ENCODE measurements around the gene SLC24A1. TPM values are rescaled to one million over a fixed set of nuclear protein-coding genes. Genes with fewer than 3 reads are reported as not detected.

Gene SLC24A1
- total and polyA plus RNA-seq, 2 of the 4 experiments (the other 2 are of a cell fraction) = 3.6 to 4.9 TPM

- Histone ChIP-seq H3K4me1 (ENCODE audit: control insufficient read depth, insufficient read depth, low read length) (peaks cover 6% of the 10 kb centered on the region), H2AK9ac (replicated peaks; ENCODE audit: low read depth, low read length, poor library complexity) (no peak overlapping the region), H2BK20ac (ENCODE audit: low read depth, low read length) (no peak overlapping the region), H2BK15ac (ENCODE audit: low read depth, low read length) (no peak overlapping the region), H4K91ac (ENCODE audit: insufficient read depth, low read depth, low read length) (no peak overlapping the region), H3K56ac (ENCODE audit: extremely low read depth, insufficient read depth, low read length) (no peak overlapping the region), H2AK5ac (ENCODE audit: low read depth, low read length) (no peak overlapping the region), H4K20me1 (ENCODE audit: insufficient read depth, low read length) (0 out of 2 replicates have a peak, but pooled peaks cover 3% of the 10 kb centered on the region), H3K18ac (ENCODE audit: low read depth, low read length) (no peak overlapping the region), H2BK5ac (ENCODE audit: low read depth, low read length, poor library complexity, severe bottlenecking) (no peak overlapping the region), H2BK120ac (ENCODE audit: low read depth, low read length) (no peak overlapping the region), H3K36me3 (ENCODE audit: control insufficient read depth, insufficient read depth, low read length) (peaks cover 31% of the 10 kb centered on the region), H3K79me1 (ENCODE audit: low read depth in 1 of 2, low read length in 2 of 2) (peaks cover 8 to 17% of the 10 kb centered on the region in 2 experiments; a peak in 3 of 4 replicates), H3K23ac (ENCODE audit: low read depth, low read length) (no peak overlapping the region), H3K27me3 (ENCODE audit: control insufficient read depth, insufficient read depth, low read length) (no peaks in the 10 kb centered on the region), H3K27ac (ENCODE audit: insufficient read depth, low read length) (no peak overlapping the region), H3K9me3 (ENCODE audit: control insufficient read depth, insufficient read depth, low read length) (no peaks in the 10 kb centered on the region), H2AFZ (replicated peaks; ENCODE audit: low read length, poor library complexity) (no peak overlapping the region), H3K9me1 (ENCODE audit: insufficient read depth, low read length) (peaks cover 17% of the 10 kb centered on the region), H3K9ac (ENCODE audit: low read depth, low read length) (no peak overlapping the region), H3K14ac (replicated peaks; ENCODE audit: low read depth, low read length) (no peak overlapping the region), H4K5ac (ENCODE audit: low read depth, low read length) (no peak overlapping the region), H3K4me3 (ENCODE audit: insufficient read depth, low read depth, low read length) (no peak overlapping the region), H3K4ac (ENCODE audit: low read depth, low read length) (no peak overlapping the region), H4K8ac (ENCODE audit: low read depth in 2 of 2, low read length in 2 of 2) (no peak overlapping the region), H3K4me2 (ENCODE audit: low read depth, low read length) (no peak overlapping the region)
- no peak for TF ChIP-seq CHD1 (IDR thresholded peaks at IDR 0.05; ENCODE audit: low read depth, low read length)
- no peak for TF ChIP-seq MAZ (IDR thresholded peaks at IDR 0.05; ENCODE audit: borderline replicate concordance, low read depth, low read length)
- no peak for TF ChIP-seq ELK1 (IDR thresholded peaks at IDR 0.05; ENCODE audit: borderline replicate concordance, low read depth, low read length)
- TF ChIP-seq NFE2L2 (IDR thresholded peaks at IDR 0.05; ENCODE audit: low read depth, low read length) = no peak
- no peak for TF ChIP-seq POLR2A (IDR thresholded peaks at IDR 0.05; ENCODE audit: low read depth, low read length)
- TF ChIP-seq MXI1 (IDR thresholded peaks at IDR 0.05; ENCODE audit: borderline replicate concordance, low read depth, low read length) = no peak
- TF ChIP-seq, protein P1, sequence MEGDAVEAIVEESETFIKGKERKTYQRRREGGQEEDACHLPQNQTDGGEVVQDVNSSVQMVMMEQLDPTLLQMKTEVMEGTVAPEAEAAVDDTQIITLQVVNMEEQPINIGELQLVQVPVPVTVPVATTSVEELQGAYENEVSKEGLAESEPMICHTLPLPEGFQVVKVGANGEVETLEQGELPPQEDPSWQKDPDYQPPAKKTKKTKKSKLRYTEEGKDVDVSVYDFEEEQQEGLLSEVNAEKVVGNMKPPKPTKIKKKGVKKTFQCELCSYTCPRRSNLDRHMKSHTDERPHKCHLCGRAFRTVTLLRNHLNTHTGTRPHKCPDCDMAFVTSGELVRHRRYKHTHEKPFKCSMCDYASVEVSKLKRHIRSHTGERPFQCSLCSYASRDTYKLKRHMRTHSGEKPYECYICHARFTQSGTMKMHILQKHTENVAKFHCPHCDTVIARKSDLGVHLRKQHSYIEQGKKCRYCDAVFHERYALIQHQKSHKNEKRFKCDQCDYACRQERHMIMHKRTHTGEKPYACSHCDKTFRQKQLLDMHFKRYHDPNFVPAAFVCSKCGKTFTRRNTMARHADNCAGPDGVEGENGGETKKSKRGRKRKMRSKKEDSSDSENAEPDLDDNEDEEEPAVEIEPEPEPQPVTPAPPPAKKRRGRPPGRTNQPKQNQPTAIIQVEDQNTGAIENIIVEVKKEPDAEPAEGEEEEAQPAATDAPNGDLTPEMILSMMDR (conservative IDR thresholded peaks at IDR 0.05; ENCODE audit: low read depth, low read length) = no peak
- TF ChIP-seq, protein P2, sequence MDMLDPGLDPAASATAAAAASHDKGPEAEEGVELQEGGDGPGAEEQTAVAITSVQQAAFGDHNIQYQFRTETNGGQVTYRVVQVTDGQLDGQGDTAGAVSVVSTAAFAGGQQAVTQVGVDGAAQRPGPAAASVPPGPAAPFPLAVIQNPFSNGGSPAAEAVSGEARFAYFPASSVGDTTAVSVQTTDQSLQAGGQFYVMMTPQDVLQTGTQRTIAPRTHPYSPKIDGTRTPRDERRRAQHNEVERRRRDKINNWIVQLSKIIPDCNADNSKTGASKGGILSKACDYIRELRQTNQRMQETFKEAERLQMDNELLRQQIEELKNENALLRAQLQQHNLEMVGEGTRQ (IDR thresholded peaks at IDR 0.05; ENCODE audit: low read depth, low read length) = no peak
- TF ChIP-seq MAFK (IDR thresholded peaks at IDR 0.05; ENCODE audit: low read depth, low read length) = no peak
- TF ChIP-seq FOS (IDR thresholded peaks at IDR 0.05; ENCODE audit: low read depth, low read length) = no peak
- POLR2A ChIA-PET (ENCODE audit: unreplicated experiment) = no interaction called here
- intact Hi-C loops (cut with micrococcal nuclease) = loop anchor here (5.0 kb wide), 1 partner anchor 169 kb away; no protein-coding TSS in a partner anchor
- dilution Hi-C loops (cut with HindIII; ENCODE audit: low sequenced_read_pairs, unreplicated experiment) = no loop called here
- WGBS, 2 experiments (ENCODE audit: extremely low coverage in 2 of 2, insufficient read length in 1 of 2) = no CpG with 5 or more reads among the region's 1 CpG
- CTCF ChIA-PET = interaction anchor here (0.5 kb wide), 1 partner anchor 328 kb away, joined by 3 read pairs; no protein-coding TSS in a partner anchor
- no TSS peak for BruUV-seq (replicated peaks)
- DNase-seq (peak; percentile 57), ATAC-seq (ENCODE audit: low read depth) (peak; percentile 41)
- in situ Hi-C loops (cut with MboI; ENCODE audit: low sequenced_read_pairs) = no loop called here
Measured at GRCh38 chr15:65576664-65577063, 45.1 kb upstream of the SLC24A1 start.
